Loucy (cell line): ENCODE data around the gene NELL2.

Source experiments
- H2AFZ ChIP-seq: fragments of 200-600 bp; sonication (generic); 2 replicates; pipeline ENCODE4 v1.6.0; 2016; ENCODE audit warnings: antibody characterized with exemption, mild to moderate bottlenecking, low read length, moderate library complexity
- H3F3A ChIP-seq: fragments of 200-600 bp; 2 replicates; pipeline ENCODE4 v1.6.0; 2016; ENCODE audit warnings: antibody characterized with exemption, low read depth, mild to moderate bottlenecking
- H3K27me3 ChIP-seq: fragments of 200-600 bp; sonication (generic); 2 replicates; pipeline ENCODE4 v1.6.1; 2014; ENCODE audit warnings: low read length, mild to moderate bottlenecking; ENCODE audit not compliant: insufficient read depth, poor library complexity, severe bottlenecking
- H3K36me3 ChIP-seq: fragments of 200-600 bp; sonication (generic); 2 replicates; pipeline ENCODE4 v1.6.1; 2016; ENCODE audit warnings: low read length; ENCODE audit not compliant: insufficient read depth
- H3K4me1 ChIP-seq: fragments of 200-600 bp; sonication (generic); 2 replicates; pipeline ENCODE4 v1.5.1; 2014; ENCODE audit warnings: low read length, mild to moderate bottlenecking; ENCODE audit not compliant: insufficient read depth, poor library complexity, severe bottlenecking
- H3K4me2 ChIP-seq: fragments of 200-600 bp; sonication (generic); 2 replicates; pipeline ENCODE4 v1.6.0; 2014; ENCODE audit warnings: antibody characterized with exemption, low read length, low read depth, mild to moderate bottlenecking; ENCODE audit not compliant: poor library complexity, severe bottlenecking
- H3K4me3 ChIP-seq: fragments of 200-600 bp; sonication (generic); 2 replicates; pipeline ENCODE4 v1.5.1; 2014; ENCODE audit warnings: low read length, mild to moderate bottlenecking, mixed read lengths; ENCODE audit not compliant: poor library complexity, severe bottlenecking
- H3K79me2 ChIP-seq: fragments of 200-600 bp; sonication (generic); 2 replicates; pipeline ENCODE4 v1.6.1; 2014; ENCODE audit warnings: low read length; ENCODE audit not compliant: insufficient read depth
- H3K9ac ChIP-seq: fragments of 200-600 bp; sonication (generic); 2 replicates; pipeline ENCODE4 v1.6.0; 2014; ENCODE audit warnings: mild to moderate bottlenecking, low read depth, low read length, moderate library complexity; ENCODE audit not compliant: poor library complexity, severe bottlenecking
- H3K9me2 ChIP-seq: fragments of 200-600 bp; sonication (generic); replicated peaks from 2 replicates; pipeline ENCODE4 v1.6.1; 2016; ENCODE audit warnings: low read depth, low read length, mixed read lengths
- H3K9me3 ChIP-seq: fragments of 200-600 bp; sonication (generic); 2 replicates; pipeline ENCODE4 v1.6.1; 2014; ENCODE audit warnings: mild to moderate bottlenecking, antibody characterized with exemption, low read length, low read depth; ENCODE audit not compliant: insufficient read depth
- H4K20me1 ChIP-seq: fragments of 200-600 bp; sonication (generic); 2 replicates; pipeline ENCODE4 v1.6.0; 2014; ENCODE audit warnings: antibody characterized with exemption, low read length, mild to moderate bottlenecking; ENCODE audit not compliant: insufficient read depth, poor library complexity, severe bottlenecking
- CTCF ChIP-seq: fragments of 200-600 bp; sonication (generic); conservative IDR thresholded peaks from 2 replicates; pipeline ENCODE4 v1.5.1; 2014; ENCODE audit warnings: mild to moderate bottlenecking, antibody characterized with exemption, low read length
- EZH2phosphoT487 ChIP-seq: fragments of 200-600 bp; IDR thresholded peaks from 2 replicates; pipeline ENCODE4 v1.6.1; 2018; ENCODE audit warnings: antibody characterized with exemption, mild to moderate bottlenecking, moderate library complexity, borderline replicate concordance

Gene NELL2

GRCh38 chr12:44582521-44582920, 293.6 kb downstream of the NELL2 start:
- Histone ChIP-seq H3K9me2 (no peaks in the 10 kb centered on the region), H3K36me3 (no peaks in the 10 kb centered on the region), H3F3A (no peaks in the 10 kb centered on the region), H3K4me2 (no peak overlapping the region), H3K79me2 (no peaks in the 10 kb centered on the region), H3K9ac (no peak overlapping the region), H4K20me1 (no peaks in the 10 kb centered on the region), H3K4me1 (no peaks in the 10 kb centered on the region), H3K9me3 (no peaks in the 10 kb centered on the region), H2AFZ (no peak overlapping the region), H3K4me3 (no peak overlapping the region), H3K27me3 (no peaks in the 10 kb centered on the region)
- TF ChIP-seq EZH2phosphoT487 (no peak), CTCF (no peak)

GRCh38 chr12:44581642-44582242, 294.4 kb downstream of the NELL2 start:
- no peaks in the 10 kb centered on the region for H3K79me2 ChIP-seq
- H3K9ac ChIP-seq: no peak overlapping the region
- no peak overlapping the region for H2AFZ ChIP-seq
- no peaks in the 10 kb centered on the region for H3K4me1 ChIP-seq
- no peaks in the 10 kb centered on the region for H3K36me3 ChIP-seq
- H3F3A ChIP-seq: no peaks in the 10 kb centered on the region
- H3K27me3 ChIP-seq: no peaks in the 10 kb centered on the region
- no peaks in the 10 kb centered on the region for H3K9me3 ChIP-seq
- no peaks in the 10 kb centered on the region for H4K20me1 ChIP-seq
- H3K4me2 ChIP-seq: no peak overlapping the region
- TF ChIP-seq EZH2phosphoT487: no peak
- no peak for TF ChIP-seq CTCF
- H3K9me2 ChIP-seq: no peaks in the 10 kb centered on the region
- no peak overlapping the region for H3K4me3 ChIP-seq

GRCh38 chr12:44574586-44574985, 301.5 kb downstream of the NELL2 start:
- Histone ChIP-seq H3K79me2 (no peaks in the 10 kb centered on the region), H3K36me3 (no peaks in the 10 kb centered on the region), H3K4me2 (no peak overlapping the region), H3K9me3 (no peaks in the 10 kb centered on the region), H3F3A (no peaks in the 10 kb centered on the region), H4K20me1 (no peaks in the 10 kb centered on the region), H2AFZ (no peak overlapping the region), H3K27me3 (no peaks in the 10 kb centered on the region), H3K9ac (no peak overlapping the region), H3K4me3 (no peak overlapping the region), H3K9me2 (no peaks in the 10 kb centered on the region), H3K4me1 (no peaks in the 10 kb centered on the region)
- TF ChIP-seq EZH2phosphoT487 (no peak), CTCF (no peak)
